H1 (cell line): ENCODE measurements around the gene BRIP1. TPM values are rescaled to one million over a fixed set of nuclear protein-coding genes. Genes with fewer than 3 reads are reported as not detected.

ENCODE experiments used
- CTCF ChIA-PET: fragments of 300-600 bp; sonication (Branson Sonifier 250); formaldehyde crosslinking; loops from one replicate; lab custom pipeline; 2021; ENCODE audit not compliant: partially characterized antibody; lab: Charles Lee
- POLR2A ChIA-PET: fragments of 300-600 bp; sonication (Branson Sonifier 250); formaldehyde crosslinking; loops from one replicate; lab custom pipeline; 2021; ENCODE audit warnings: inconsistent platforms; ENCODE audit not compliant: partially characterized antibody; lab: Charles Lee
- DNase-seq, 2 experiments: peaks; one replicate each; pipeline versions ENCODE4 v3.0.0 to v3.0.0-alpha.2; 2010 to 2022; ENCODE audit warnings: low spot score in 2 of 2, low read depth in 1 of 2, mixed read lengths in 1 of 2
- FAIRE-seq: peaks from 2 replicates; lab custom pipeline; 2011; peaks lifted over from hg19 to GRCh38; lab: Jason Lieb, UNC
- H2AFZ ChIP-seq: 2 replicates; pipeline ENCODE4 v1.8.1; 2012; ENCODE audit warnings: low read length, inconsistent platforms
- H2AK5ac ChIP-seq: 2 replicates; pipeline ENCODE4 v1.6.1; 2013; ENCODE audit warnings: low read depth, low read length
- H2BK120ac ChIP-seq: replicated peaks from 2 replicates; pipeline ENCODE3; 2013; ENCODE audit warnings: low read depth, low read length, inconsistent platforms
- H2BK12ac ChIP-seq: 2 replicates; pipeline ENCODE4 v1.6.1; 2013; ENCODE audit warnings: low read depth, low read length
- H2BK15ac ChIP-seq: 2 replicates; pipeline ENCODE4 v1.6.1; 2013; ENCODE audit warnings: low read length
- H2BK20ac ChIP-seq: 2 replicates; pipeline ENCODE4 v1.6.1; 2013; ENCODE audit warnings: low read length
- H2BK5ac ChIP-seq: 2 replicates; pipeline ENCODE4 v1.6.1; 2013; ENCODE audit warnings: low read depth, low read length
- H3K14ac ChIP-seq: 2 replicates; pipeline ENCODE4 v1.6.1; 2013; ENCODE audit warnings: inconsistent platforms; ENCODE audit not compliant: insufficient read length
- H3K18ac ChIP-seq: 2 replicates; pipeline ENCODE4 v1.6.1; 2013; ENCODE audit warnings: low read length; ENCODE audit errors: extremely low read depth
- H3K23ac ChIP-seq: 2 replicates; pipeline ENCODE4 v1.6.1; 2013; ENCODE audit warnings: inconsistent platforms; ENCODE audit not compliant: insufficient read length
- H3K23me2 ChIP-seq: 2 replicates; pipeline ENCODE4 v1.6.1; 2013; ENCODE audit warnings: low read depth, low read length
- H3K27ac ChIP-seq: 2 replicates; pipeline ENCODE4 v1.6.1; 2011; ENCODE audit warnings: low read depth, low read length, inconsistent platforms
- H3K27me3 ChIP-seq, 4 experiments: replicated peaks in 1 of 4; 1 replicate in 1 of 4; 2 replicates in 3 of 4; pipeline versions ENCODE4 v1.6.1 to v1.8.1; 2011 to 2013; ENCODE audit warnings: low read length in 3 of 4, mild to moderate bottlenecking in 3 of 4, inconsistent platforms in 2 of 4, mixed read lengths in 2 of 4, moderate library complexity in 1 of 4; ENCODE audit not compliant: control insufficient read depth in 3 of 4, insufficient read depth in 3 of 4; ENCODE audit errors: extremely low read depth in 1 of 4
- H3K36me3 ChIP-seq, 4 experiments: 2 replicates each; pipeline versions ENCODE4 v1.6.1 to v1.8.1; 2011 to 2013; ENCODE audit warnings: mild to moderate bottlenecking in 4 of 4, low read length in 3 of 4, moderate library complexity in 2 of 4, control low read depth in 1 of 4, inconsistent platforms in 1 of 4; ENCODE audit not compliant: insufficient read depth in 4 of 4, control insufficient read depth in 2 of 4
- H3K4ac ChIP-seq: replicated peaks from 2 replicates; pipeline ENCODE3; 2013; ENCODE audit warnings: low read length, low read depth, mixed read lengths, inconsistent platforms; ENCODE audit not compliant: insufficient read length
- H3K4me1 ChIP-seq, 4 experiments: replicated peaks in 1 of 4; 1 replicate in 1 of 4; 2 replicates in 3 of 4; pipeline versions ENCODE4 v1.6.1 to v1.8.1; 2011 to 2013; ENCODE audit warnings: low read length in 3 of 4, inconsistent platforms in 2 of 4, mixed read lengths in 1 of 4; ENCODE audit not compliant: insufficient read depth in 4 of 4, control insufficient read depth in 3 of 4
- H3K4me2 ChIP-seq, 2 experiments: 2 replicates each; pipeline versions ENCODE4 v1.6.1 to v1.8.1; 2011 to 2013; ENCODE audit warnings: low read depth in 2 of 2, low read length in 2 of 2, control low read depth in 1 of 2, inconsistent platforms in 1 of 2, mild to moderate bottlenecking in 1 of 2; ENCODE audit not compliant: insufficient read depth in 1 of 2
- H3K4me3 ChIP-seq, 4 experiments: fragments of 200-600, 300-600 bp in 1 of 4; sonication (generic), shearing (Covaris generic), sonication (Bioruptor Twin) in 1 of 4; 2 replicates each; pipeline versions ENCODE4 v1.5.1 to v1.8.1; 2011 to 2016; ENCODE audit warnings: low read length in 4 of 4, low read depth in 3 of 4, control low read depth in 2 of 4, inconsistent platforms in 2 of 4, mild to moderate bottlenecking in 2 of 4, mixed read lengths in 1 of 4, moderate library complexity in 1 of 4; ENCODE audit not compliant: insufficient read depth in 2 of 4; ENCODE audit errors: extremely low read depth in 1 of 4
- H3K56ac ChIP-seq: replicated peaks from 2 replicates; pipeline ENCODE3; 2013; ENCODE audit warnings: low read depth, mild to moderate bottlenecking, mixed read lengths, low read length, inconsistent platforms; ENCODE audit not compliant: insufficient read length
- H3K79me1 ChIP-seq: 2 replicates; pipeline ENCODE4 v1.6.1; 2013; ENCODE audit warnings: low read depth, low read length, control low read depth
- H3K79me2 ChIP-seq, 2 experiments: 2 replicates each; pipeline versions ENCODE4 v1.6.1 to v1.8.1; 2012 to 2013; ENCODE audit warnings: low read length in 2 of 2, mild to moderate bottlenecking in 2 of 2, inconsistent platforms in 1 of 2; ENCODE audit not compliant: insufficient read depth in 2 of 2, control insufficient read depth in 1 of 2
- H3K9ac ChIP-seq, 4 experiments: replicated peaks in 1 of 4; 1 replicate in 1 of 4; 2 replicates in 3 of 4; pipeline versions ENCODE4 v1.6.1 to v1.8.1; 2011 to 2013; ENCODE audit warnings: low read depth in 3 of 4, low read length in 3 of 4, control low read depth in 2 of 4, mild to moderate bottlenecking in 2 of 4, moderate library complexity in 2 of 4, inconsistent platforms in 1 of 4; ENCODE audit errors: extremely low read depth in 1 of 4
- H3K9me3 ChIP-seq, 2 experiments: 2 replicates each; pipeline versions ENCODE4 v1.6.1 to v1.8.1; 2012 to 2013; ENCODE audit warnings: mild to moderate bottlenecking in 2 of 2, moderate library complexity in 2 of 2, control low read depth in 1 of 2, inconsistent platforms in 1 of 2, low read depth in 1 of 2, low read length in 1 of 2, mixed read lengths in 1 of 2; ENCODE audit not compliant: insufficient read depth in 2 of 2
- H4K20me1 ChIP-seq, 2 experiments: replicated peaks in 1 of 2; 2 replicates each; pipeline versions ENCODE3 to v1.8.1; 2011 to 2013; ENCODE audit warnings: inconsistent platforms in 2 of 2, low read length in 2 of 2, mild to moderate bottlenecking in 1 of 2; ENCODE audit not compliant: insufficient read depth in 2 of 2, control insufficient read depth in 1 of 2
- H4K5ac ChIP-seq: 2 replicates; pipeline ENCODE4 v1.6.1; 2013; ENCODE audit warnings: low read length, low read depth, mixed read lengths, inconsistent platforms; ENCODE audit not compliant: insufficient read length
- H4K8ac ChIP-seq: 2 replicates; pipeline ENCODE4 v1.8.0; 2013; ENCODE audit warnings: mild to moderate bottlenecking, moderate library complexity, low read length, inconsistent platforms; ENCODE audit not compliant: insufficient read depth; ENCODE audit errors: extremely low read depth
- H4K91ac ChIP-seq: replicated peaks from 2 replicates; pipeline ENCODE3; 2013; ENCODE audit warnings: low read length, mixed read lengths, inconsistent platforms; ENCODE audit not compliant: insufficient read length
- CHD1 ChIP-seq: IDR thresholded peaks from 2 replicates; pipeline ENCODE4 v1.6.1; 2012; ENCODE audit warnings: low read depth, low read length, improper control_type of control experiment
- NRF1 ChIP-seq: IDR thresholded peaks from 2 replicates; pipeline ENCODE4 v1.6.1; 2011; ENCODE audit warnings: mild to moderate bottlenecking, low read depth, low read length, improper control_type of control experiment
- SP2 ChIP-seq: IDR thresholded peaks from 2 replicates; pipeline ENCODE4 v1.6.1; 2012; ENCODE audit warnings: mild to moderate bottlenecking, low read length, inconsistent platforms
- SP4 ChIP-seq: IDR thresholded peaks from 2 replicates; pipeline ENCODE4 v1.6.1; 2012; ENCODE audit warnings: low read length, inconsistent platforms
- WGBS, 2 experiments: shearing (Covaris generic) in 1 of 2; methylation state at CpG; one replicate each; pipeline versions ENCODE4 v1.1.6 to v1.1.7; 2013 to 2015; ENCODE audit warnings: low lambda C conversion rate in 2 of 2, mixed read lengths in 2 of 2, inconsistent platforms in 1 of 2, low coverage in 1 of 2, missing lambda C conversion rate in 1 of 2; ENCODE audit not compliant: insufficient replicate concordance in 2 of 2, insufficient coverage in 1 of 2, insufficient read length in 1 of 2; ENCODE audit errors: extremely low coverage in 1 of 2, missing lambda C conversion rate in 1 of 2; 5-methylcytosine and 5-hydroxymethylcytosine counted together
- polyA plus RNA-seq, 7 experiments: library from polyadenylated mRNA; depleted of rRNA in 3 of 7; stranded (reverse) in 5 of 7; unstranded in 2 of 7; fragments of >200 nt in 5 of 7; fragments of 200-250 nt in 2 of 7; gene quantifications; 1 replicate in 5 of 7; 2 replicates in 1 of 7; 4 replicates in 1 of 7; pipeline versions ENCODE4 v1.2.1 to v1.2.3, GENCODE V29; 2011 to 2013; ENCODE audit warnings: missing spikeins in 2 of 7, mixed read lengths in 2 of 7
- total RNA-seq: library from RNA; stranded (reverse); fragmentation: NEBNext Ultra II Directional; extraction: Animal tissue kit (Norgen Biotek cat#: 25700); gene quantifications from 2 replicates; pipeline ENCODE4 v1.2.1, GENCODE V29; 2021

Gene BRIP1
- total and polyA plus RNA-seq, 2 of the 8 experiments (the other 6 are each of a cell fraction or from before 2014, with no cell fraction given), result 5.8 to 19.2 TPM

DNA sequence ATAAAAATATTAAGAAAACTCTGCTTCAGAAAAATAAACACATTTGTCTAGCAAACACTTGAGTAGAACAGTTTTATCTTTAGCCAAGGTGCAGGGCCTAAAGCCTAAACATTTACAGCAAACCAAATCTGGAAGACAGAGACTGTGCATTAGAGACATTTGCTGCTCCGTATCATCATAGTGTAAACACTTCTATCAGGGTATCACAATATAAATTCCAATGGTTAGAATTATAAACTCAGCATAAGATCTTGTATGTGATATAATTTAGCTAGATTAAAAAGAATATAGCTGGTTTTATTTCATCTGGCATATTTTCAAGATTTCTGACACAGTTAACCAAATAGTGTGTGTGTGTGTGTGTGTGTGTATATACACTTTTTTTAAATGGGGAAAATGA, 138.6 kb downstream of the BRIP1 start:
- POLR2A ChIA-PET, result no interaction called here
- WGBS, 2 experiments, result 95% methylated on average over 1 of the region's 1 CpG; no CpG with 5 or more reads in 1 of the 2 experiments
- CTCF ChIA-PET, result interaction anchor here (1.0 kb wide), 1 partner anchor 12 kb away, joined by 3 read pairs; no protein-coding TSS in a partner anchor

More for the DNA sequence above, 138.6 kb downstream of the BRIP1 start:
- Histone ChIP-seq H2AFZ (no peak overlapping the region), H3K4me1 (no peaks in the 10 kb centered on the region), H3K18ac (no peak overlapping the region), H3K4ac (no peak overlapping the region), H3K9ac (no peak overlapping the region), H3K9me3 (no peaks in the 10 kb centered on the region), H4K20me1 (no peaks in the 10 kb centered on the region), H3K23ac (no peak overlapping the region), H4K5ac (no peak overlapping the region), H2BK15ac (no peak overlapping the region), H2BK12ac (no peak overlapping the region), H3K4me2 (no peak overlapping the region), H2BK5ac (no peak overlapping the region), H2AK5ac (no peak overlapping the region), H3K4me3 (no peak overlapping the region), H4K91ac (no peak overlapping the region), H3K14ac (no peak overlapping the region), H3K79me1 (no peaks in the 10 kb centered on the region), H3K23me2 (no peaks in the 10 kb centered on the region), H2BK20ac (no peak overlapping the region), H3K36me3 (no peaks in the 10 kb centered on the region), H3K27me3 (no peaks in the 10 kb centered on the region), H2BK120ac (no peak overlapping the region), H3K79me2 (no peaks in the 10 kb centered on the region), H3K27ac (no peak overlapping the region), H3K56ac (no peak overlapping the region), H4K8ac (no peak overlapping the region)
- TF ChIP-seq SP2 (no peak), NRF1 (no peak), CHD1 (no peak), SP4 (no peak)
- FAIRE-seq (no peak), DNase-seq (no peak)
